Measurements from ENCODE around the gene LLGL2.

Gene LLGL2

DNA sequence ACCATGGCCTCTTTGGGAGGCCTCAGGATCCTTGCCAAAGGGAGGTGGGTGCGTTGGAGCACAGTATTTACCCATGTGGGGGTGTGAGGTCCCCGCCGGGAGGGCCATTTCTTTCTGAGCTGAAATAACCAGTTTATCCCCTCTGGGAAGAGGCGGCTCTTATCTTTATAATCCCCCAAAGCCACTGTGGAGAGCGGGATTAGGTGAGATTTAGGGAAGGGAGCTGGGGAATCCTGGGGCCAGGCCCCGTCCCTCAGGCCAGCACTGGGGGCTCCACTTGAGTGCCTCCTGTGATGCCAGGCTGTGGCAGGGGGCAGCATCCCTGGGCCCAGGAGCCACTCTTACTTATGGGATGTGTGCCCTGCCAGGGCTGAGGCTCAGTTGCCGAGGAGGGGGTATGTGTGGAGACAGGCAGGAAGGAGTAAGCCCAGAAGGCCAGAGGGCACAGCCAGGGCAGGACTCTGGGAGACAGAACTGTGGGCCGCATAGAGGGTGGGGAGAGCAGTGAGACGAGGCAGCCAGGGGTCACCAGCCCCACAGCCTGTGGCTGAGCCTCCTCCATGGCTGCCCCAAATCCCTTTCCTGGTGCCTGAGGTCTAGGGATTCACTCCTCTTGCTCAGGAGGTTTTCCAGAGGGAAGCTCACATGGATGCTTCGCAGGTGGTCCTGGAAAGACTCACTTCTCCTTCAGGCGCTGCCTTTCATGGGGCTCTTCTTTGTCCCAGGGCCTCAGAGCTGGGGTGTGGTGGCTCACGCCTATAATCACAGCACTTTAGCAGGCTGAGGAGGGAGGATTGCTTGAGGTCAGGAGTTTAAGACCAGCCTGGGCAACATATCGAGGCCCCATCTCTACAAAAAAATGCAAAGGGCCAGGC, 44.1 kb upstream of the LLGL2 start:
- FAIRE-seq (no peak), DNase-seq (ENCODE audit: insufficient read length, low spot score) (no peak)
- no peak for TF ChIP-seq TAF1 (IDR thresholded peaks at IDR 0.05; ENCODE audit: low read depth, low read length)
- no peak for TF ChIP-seq POLR2AphosphoS5 (IDR thresholded peaks at IDR 0.05; ENCODE audit: low read depth, low read length)
- TF ChIP-seq SPI1 (IDR thresholded peaks at IDR 0.05; ENCODE audit: low read depth, low read length): no peak
- TF ChIP-seq POU2F2 (IDR thresholded peaks at IDR 0.05; ENCODE audit: low read depth, low read length): no peak
- no peak for TF ChIP-seq PAX5 (IDR thresholded peaks at IDR 0.05; ENCODE audit: insufficient read depth, low read length, severe bottlenecking)
- no peak for TF ChIP-seq POLR2A (IDR thresholded peaks at IDR 0.05; ENCODE audit: low read depth, low read length)

DNA sequence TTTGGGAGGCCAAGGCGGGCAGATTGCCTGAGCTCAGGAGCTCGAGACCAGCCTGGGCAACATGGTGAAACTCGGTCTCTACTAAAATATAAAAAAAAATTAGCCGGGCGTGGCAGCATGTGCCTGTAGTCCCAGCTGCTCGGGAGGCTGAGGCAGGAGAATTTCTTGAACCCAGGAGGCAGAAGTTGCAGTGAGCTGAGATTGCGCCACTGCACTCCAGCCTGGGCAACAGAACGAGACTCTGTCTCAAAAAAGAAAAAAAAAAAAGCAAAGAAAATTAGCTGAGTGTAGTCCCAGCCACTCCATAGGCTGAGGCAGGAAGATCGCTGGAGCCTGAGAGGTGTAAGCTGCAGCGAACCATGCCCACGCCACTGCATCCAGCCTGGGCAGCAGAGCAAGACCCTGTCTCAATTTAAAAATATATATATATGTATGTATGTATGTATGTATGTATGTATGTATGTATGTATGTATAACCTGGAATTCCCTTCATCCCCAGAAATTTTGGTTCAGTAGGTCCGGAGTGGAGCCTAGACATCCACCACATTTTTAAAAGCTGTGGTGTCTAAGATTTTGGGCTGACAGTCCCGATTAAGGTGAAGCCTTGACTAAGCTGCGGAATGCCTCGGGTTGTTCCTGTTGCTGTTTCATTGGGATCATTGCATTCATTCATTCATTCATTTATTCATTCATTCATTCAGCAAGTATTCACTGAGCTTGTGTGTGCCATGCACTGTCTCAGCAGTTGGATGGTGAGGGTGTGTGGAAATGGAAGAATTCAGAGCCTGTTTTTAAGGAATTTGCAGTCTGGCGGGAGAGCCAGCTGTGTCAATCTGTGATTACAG, 43.2 kb upstream of the LLGL2 start:
- FAIRE-seq (no peak), DNase-seq (ENCODE audit: insufficient read length, low spot score) (no peak)
- TF ChIP-seq POLR2AphosphoS5 (IDR thresholded peaks at IDR 0.05; ENCODE audit: low read depth, low read length): no peak
- no peak for TF ChIP-seq POU2F2 (IDR thresholded peaks at IDR 0.05; ENCODE audit: low read depth, low read length)

DNA sequence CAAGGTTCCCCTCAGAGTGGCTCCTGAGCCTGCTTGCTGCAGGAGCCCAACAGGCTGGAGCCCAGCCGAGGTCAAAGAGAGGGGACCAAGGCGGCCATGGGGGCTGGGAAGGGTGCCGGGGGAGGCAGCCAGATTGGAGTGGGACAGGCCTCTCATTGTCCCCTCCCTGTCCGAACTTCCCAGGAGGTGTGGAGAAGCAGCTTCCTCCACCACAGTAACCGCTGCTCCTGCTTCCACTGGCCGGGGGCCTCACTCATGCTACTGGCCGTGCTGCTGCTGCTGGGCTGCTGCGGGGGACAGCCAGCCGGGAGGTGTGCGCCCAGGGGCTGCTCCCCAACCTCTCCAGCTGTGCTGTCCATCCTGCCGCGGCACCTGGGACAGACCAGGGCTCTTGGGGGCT, 39.8 kb upstream of the LLGL2 start:
- no peak for FAIRE-seq
- DNase-seq (ENCODE audit: insufficient read length, low spot score): no peak
- no peak for TF ChIP-seq SPI1 (IDR thresholded peaks at IDR 0.05; ENCODE audit: low read depth, low read length)
- TF ChIP-seq PAX5 (IDR thresholded peaks at IDR 0.05; ENCODE audit: insufficient read depth, low read length, severe bottlenecking): no peak
- no peak for TF ChIP-seq POU2F2 (IDR thresholded peaks at IDR 0.05; ENCODE audit: low read depth, low read length)
- no peak for TF ChIP-seq POLR2A (IDR thresholded peaks at IDR 0.05; ENCODE audit: low read depth, low read length)

DNA sequence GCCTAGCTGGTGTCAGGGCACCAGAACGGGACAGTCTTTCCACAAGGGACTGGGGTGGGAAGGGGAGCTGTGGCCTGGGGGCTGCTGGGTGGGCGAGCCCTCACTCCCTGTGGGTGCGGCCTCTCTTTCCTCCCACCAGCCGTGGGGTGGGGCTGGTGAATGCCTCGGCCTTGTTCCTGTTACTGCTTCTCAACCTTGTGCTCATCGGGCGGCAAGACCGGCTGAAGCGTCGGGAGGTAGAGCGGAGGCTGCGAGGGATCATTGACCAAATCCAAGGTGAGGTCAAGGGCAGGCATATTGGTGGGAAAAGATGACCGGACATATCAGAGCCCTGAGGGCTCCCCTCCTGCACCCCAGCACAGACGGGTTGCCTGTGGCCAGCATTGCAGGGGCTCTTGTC, 39.3 kb upstream of the LLGL2 start:
- no peak for TF ChIP-seq SPI1 (IDR thresholded peaks at IDR 0.05; ENCODE audit: low read depth, low read length)
- TF ChIP-seq POLR2AphosphoS5 (IDR thresholded peaks at IDR 0.05; ENCODE audit: low read depth, low read length): no peak
- TF ChIP-seq POU2F2 (IDR thresholded peaks at IDR 0.05; ENCODE audit: low read depth, low read length): no peak
- TF ChIP-seq PAX5 (IDR thresholded peaks at IDR 0.05; ENCODE audit: insufficient read depth, low read length, severe bottlenecking): no peak
- TF ChIP-seq POLR2A (IDR thresholded peaks at IDR 0.05; ENCODE audit: low read depth, low read length): no peak
- TF ChIP-seq TAF1 (IDR thresholded peaks at IDR 0.05; ENCODE audit: low read depth, low read length): no peak
- FAIRE-seq (no peak), DNase-seq (ENCODE audit: insufficient read length, low spot score) (no peak)

DNA sequence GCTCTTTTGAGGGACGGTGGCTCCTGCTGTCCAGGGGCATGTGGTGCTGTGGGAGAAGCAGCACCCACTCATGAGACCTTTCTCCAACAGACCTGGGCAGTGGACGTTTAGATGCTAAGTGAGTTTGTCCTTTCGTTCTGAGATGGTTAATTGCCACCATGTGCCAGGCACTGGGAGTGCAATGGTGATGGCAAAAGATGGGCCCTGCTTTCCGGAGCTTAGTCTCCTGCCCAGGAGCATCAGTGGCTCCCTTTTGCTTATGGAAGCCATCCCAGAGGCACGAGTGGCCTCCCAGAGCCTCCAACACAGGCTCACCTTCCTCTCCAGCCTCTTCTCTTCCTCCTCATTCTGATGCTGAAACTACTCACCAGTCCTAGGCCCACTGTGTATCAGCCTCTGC, 38.5 kb upstream of the LLGL2 start:
- no peak for TF ChIP-seq TAF1 (IDR thresholded peaks at IDR 0.05; ENCODE audit: low read depth, low read length)
- peak; percentile 5 for FAIRE-seq

DNA sequence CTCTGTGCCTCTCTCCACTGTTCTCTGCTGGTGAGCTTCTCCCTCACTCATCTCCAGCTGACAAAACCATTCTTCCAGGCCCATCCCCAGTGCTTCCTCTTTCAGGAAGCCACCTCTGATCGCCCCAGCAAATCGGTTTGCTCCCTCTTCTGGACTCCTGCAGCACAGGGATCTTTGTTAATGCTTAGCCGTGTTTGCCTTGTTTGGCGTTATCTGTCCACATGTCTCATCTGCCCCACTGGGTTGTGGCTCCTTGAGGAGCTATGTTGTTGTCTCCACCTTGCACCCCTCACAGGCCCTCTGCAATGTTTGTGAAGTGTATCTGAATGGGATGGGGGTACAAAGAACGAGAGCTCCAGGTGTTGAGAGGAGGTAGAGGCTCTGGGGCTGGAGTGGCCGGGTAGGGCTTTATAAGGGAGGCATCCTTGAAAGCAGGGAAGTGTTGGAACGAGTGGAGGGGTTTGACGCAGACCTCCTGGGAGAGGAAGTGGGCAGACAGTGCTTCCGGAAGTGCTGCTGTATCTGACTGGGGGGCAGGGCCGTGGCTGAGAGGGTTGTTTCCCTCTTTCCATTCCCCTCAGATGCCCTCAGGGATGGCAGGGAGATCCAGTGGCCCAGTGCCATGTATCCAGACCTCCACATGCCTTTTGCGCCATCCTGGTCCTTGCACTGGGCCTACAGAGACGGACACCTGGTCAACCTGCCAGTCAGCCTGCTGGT, 38.0 kb upstream of the LLGL2 start:
- peak; percentile 92 for FAIRE-seq
- TF ChIP-seq SPI1 (IDR thresholded peaks at IDR 0.05; ENCODE audit: low read depth, low read length) (peak; percentile 89), POLR2A (IDR thresholded peaks at IDR 0.05; ENCODE audit: low read depth, low read length) (0 out of 2 replicates have a peak, but pooled peaks have one; percentile 30), TAF1 (IDR thresholded peaks at IDR 0.05; ENCODE audit: low read depth, low read length) (peak; percentile 33; the same call in 1 of the 2 replicates), POU2F2 (IDR thresholded peaks at IDR 0.05; ENCODE audit: low read depth, low read length) (no peak), PAX5 (IDR thresholded peaks at IDR 0.05; ENCODE audit: insufficient read depth, low read length, severe bottlenecking) (no peak), POLR2AphosphoS5 (IDR thresholded peaks at IDR 0.05; ENCODE audit: low read depth, low read length) (0 out of 2 replicates have a peak, but pooled peaks have one; percentile 24)

More for the DNA sequence above, 38.5 kb upstream of the LLGL2 start:
- DNase-seq (ENCODE audit: insufficient read length, low spot score): no peak

DNA sequence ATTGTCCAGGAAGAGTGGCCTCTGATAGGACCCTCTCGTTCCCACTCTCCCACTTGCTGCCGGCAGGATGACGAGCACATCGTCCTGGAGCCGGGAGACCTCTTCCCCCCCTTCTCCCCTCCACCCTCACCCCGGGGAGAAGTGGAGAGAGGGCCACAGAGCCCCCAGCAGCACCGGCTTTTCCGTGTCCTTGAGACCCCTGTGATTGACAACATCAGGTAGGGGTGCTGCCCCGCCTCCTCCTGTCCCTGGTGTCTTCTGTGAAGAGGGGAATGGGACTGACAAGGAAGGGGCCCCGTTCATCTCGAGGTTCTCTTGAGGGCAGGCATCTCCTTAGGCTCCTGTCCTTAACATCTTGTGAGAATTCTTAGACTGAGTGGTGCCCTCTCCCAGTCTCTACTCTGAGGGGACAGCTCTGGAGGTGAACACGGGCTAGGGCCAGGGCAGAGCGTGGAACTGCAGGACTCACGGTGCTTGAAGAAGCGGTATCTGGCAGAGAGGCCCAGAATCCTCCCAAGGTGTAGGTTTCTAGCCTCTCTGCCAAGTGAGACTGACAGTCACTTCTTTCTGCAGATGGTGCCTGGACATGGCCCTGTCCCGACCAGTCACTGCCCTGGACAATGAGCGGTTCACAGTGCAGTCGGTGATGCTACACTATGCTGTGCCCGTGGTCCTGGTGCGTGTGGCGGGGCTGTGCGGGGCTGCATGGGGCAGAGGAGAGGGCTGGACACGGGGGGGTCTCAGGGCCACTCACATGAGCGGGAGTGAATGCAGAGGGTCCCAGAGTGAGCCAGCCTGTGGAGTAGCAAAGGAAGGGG, 36.6 kb upstream of the LLGL2 start:
- TF ChIP-seq TAF1 (IDR thresholded peaks at IDR 0.05; ENCODE audit: low read depth, low read length) (no peak), POLR2AphosphoS5 (IDR thresholded peaks at IDR 0.05; ENCODE audit: low read depth, low read length) (no peak), SPI1 (IDR thresholded peaks at IDR 0.05; ENCODE audit: low read depth, low read length) (no peak), POLR2A (IDR thresholded peaks at IDR 0.05; ENCODE audit: low read depth, low read length) (no peak), PAX5 (IDR thresholded peaks at IDR 0.05; ENCODE audit: insufficient read depth, low read length, severe bottlenecking) (no peak), POU2F2 (IDR thresholded peaks at IDR 0.05; ENCODE audit: low read depth, low read length) (no peak)
- DNase-seq (ENCODE audit: insufficient read length, low spot score): no peak
- no peak for FAIRE-seq

More for the DNA sequence above, 38.0 kb upstream of the LLGL2 start:
- peak; percentile 85 for DNase-seq (ENCODE audit: insufficient read length, low spot score)

DNA sequence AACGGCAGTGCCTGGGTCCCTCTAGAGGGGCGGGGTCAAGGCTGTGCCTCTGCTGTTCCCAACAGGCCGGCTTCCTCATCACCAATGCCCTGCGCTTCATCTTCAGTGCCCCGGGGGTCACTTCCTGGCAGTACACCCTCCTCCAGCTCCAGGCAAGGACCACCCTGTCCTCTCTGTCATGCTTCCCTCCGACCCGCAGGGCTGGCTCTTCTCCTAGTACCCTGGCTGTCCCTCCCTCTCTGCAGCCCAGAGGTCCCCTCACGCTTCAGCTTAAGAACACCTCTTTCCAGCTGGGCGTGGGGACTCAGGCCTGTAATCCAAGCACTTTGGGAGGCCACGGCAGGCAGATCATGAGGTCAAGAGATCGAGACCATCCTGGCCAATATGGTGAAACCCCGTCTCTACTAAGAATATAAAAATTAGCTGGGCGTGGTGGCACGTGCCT, 36.0 kb upstream of the LLGL2 start:
- DNase-seq (ENCODE audit: insufficient read length, low spot score): no peak
- TF ChIP-seq POLR2A (IDR thresholded peaks at IDR 0.05; ENCODE audit: low read depth, low read length): no peak
- FAIRE-seq: no peak

DNA sequence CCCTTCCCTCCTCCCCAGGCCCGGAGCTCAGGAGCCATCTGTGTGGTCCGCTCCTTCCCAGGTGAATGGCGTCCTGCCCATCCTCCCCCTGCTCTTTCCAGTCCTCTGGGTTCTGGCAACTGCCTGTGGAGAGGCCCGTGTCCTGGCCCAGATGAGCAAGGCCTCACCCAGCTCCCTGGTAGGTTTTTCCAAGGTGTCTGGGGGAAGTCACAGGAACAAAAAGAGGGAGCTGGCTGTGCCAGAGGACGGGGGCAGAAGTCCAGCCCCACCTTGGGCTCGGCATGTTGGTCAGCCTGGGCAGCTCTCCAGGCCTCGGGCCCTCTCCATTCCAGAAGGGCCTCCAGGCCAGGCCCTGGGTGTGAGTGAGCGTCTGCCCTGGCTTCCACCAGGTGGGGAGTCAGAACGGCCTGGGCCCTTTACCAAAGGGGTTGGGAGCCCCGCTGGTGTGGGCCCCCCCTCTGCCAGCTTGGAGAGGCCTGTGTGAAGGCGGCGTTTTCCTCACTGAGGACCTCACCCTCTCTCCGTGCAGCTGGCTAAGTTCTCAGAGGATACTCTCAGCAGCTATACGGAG, 35.2 kb upstream of the LLGL2 start:
- TF ChIP-seq TAF1 (IDR thresholded peaks at IDR 0.05; ENCODE audit: low read depth, low read length): no peak
- TF ChIP-seq SPI1 (IDR thresholded peaks at IDR 0.05; ENCODE audit: low read depth, low read length): no peak
- no peak for TF ChIP-seq POU2F2 (IDR thresholded peaks at IDR 0.05; ENCODE audit: low read depth, low read length)
- TF ChIP-seq PAX5 (IDR thresholded peaks at IDR 0.05; ENCODE audit: insufficient read depth, low read length, severe bottlenecking): no peak
- TF ChIP-seq POLR2A (IDR thresholded peaks at IDR 0.05; ENCODE audit: low read depth, low read length): no peak
- no peak for TF ChIP-seq POLR2AphosphoS5 (IDR thresholded peaks at IDR 0.05; ENCODE audit: low read depth, low read length)
- no peak for DNase-seq (ENCODE audit: insufficient read length, low spot score)
- FAIRE-seq: no peak

Measured in GM12891 (cell line).